GM15510 (cell line): Measurements from ENCODE around the gene IRX4.

Experiments used
- POLR2A ChIP-seq: IDR thresholded peaks from 3 replicates; pipeline ENCODE4 v1.6.1; 2011; ENCODE audit warnings: borderline replicate concordance; ENCODE audit not compliant: insufficient read length; ENCODE audit errors: extremely low read depth

The IRX4 gene

DNA sequence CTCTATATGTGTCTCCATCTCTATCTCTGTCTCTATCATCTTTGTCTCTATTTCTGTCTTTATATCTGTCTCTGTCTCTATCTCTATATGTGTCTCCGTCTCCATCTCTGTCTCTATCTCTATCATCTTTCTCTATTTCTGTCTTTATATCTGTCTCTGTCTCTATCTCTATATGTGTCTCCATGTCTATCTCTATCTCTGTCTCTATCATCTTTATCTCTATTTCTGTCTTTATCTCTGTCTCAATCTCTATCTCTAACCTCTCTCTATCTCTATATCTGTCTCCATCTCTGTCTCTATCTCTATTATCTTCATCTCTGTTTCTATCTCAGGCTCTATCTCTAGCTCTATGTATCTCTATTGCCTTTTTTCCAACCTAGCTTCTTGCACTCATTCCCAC is 37.0 kb downstream of the IRX4 start:
- no peak for TF ChIP-seq POLR2A

DNA sequence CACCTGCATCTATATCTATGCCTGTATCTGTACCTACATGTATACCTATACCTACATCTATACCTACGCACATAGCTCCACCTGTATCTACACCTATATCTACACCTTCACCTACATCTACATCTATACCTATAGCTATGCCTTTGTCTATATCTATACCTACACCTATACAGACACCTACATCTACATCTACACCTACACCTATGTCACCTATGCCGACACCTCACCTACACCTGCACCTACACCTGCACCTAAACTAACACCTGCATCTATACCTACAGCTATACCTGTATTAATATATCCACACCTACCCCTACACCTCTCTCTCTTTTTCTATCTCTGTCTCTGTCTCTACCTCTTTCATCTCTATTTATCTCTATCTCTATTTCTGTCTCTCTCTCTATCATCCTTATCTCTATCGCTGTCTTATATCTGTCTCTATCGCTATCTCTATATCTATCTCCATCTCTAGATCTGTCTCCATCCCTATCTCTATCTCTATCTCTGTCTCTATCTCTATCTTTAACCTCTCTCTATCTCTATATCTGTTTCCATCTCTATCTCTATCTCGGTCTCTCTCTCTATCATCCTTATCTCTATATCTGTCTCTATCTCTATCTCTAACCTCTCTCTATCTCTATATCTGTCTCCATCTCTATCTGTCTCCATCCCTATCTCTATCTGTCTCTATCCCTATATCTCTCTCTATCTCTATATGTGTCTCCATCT is 37.9 kb downstream of the IRX4 start:
- TF ChIP-seq POLR2A: no peak

DNA sequence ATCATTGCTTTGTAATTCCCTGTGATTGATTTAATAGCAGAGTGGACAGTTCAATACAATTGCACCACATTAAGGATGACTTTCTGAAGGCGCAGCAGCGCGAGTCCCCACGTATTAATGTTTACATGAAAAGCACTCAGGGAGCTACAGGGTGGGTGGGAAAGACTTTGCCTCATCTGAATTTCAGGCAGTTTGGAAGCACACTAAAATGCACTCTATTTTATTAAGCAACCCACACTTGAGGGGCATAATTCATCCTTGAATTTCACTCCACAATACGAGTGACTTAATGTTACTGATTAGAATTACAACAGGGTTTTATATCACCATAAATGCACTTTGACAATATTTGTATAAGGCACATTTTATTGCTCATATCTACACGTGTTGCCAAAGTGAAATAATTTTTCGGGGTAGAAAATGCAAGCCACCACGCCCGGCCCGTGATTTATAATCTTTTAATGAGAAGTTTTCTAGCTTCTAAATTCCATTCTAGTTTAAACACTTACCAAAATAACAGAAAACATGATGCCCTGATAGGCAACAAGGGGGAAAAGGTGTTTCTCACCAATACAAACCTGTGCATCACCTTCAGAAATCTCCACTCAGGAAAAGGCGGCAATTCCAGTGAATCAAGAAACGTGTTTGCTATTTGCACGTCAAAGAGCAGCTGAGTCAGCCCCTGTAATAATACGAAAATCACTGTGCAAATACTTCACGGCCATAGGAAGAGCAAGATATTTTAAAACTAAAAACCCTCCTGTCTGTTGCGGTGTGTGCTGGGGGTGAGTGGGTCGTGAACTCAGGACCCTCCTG is 40.5 kb downstream of the IRX4 start:
- TF ChIP-seq POLR2A: no peak

DNA sequence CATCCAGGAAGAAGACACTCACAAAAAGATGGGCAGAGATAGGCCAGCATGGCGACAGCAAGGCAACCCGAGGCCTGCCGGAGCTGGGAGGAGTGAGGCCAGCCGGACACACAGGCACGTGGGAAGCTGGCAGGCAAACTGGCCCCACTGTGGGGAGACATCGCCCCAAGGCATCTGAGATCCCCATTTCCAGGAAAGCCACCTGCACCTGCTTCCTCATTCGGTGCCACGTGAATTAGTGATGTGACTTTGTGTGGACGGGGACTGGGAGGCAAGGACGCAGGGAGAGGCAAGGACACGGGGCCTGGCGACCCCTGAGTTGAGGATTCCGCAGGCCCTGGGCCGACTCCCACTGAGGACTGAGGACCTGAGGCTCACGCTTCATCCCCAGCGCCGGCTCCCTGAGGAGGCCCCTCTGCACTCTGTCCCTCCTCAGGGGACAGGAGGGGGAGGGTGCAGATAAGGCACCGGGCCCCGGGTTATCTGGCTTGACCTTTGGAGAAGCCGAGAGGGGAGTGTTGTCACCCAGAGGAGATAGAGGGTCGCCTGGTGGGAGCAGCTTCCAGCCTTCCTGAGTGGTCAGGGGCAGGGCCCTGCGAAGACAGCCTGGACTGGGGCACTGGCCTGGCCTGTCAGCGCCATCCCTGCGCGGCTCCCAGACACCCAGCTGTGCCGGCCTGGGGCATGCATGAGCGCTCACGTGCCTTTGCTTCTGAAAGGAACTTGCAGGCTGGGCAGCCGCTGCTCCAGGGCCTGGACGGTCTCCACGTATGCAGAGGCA is 41.8 kb downstream of the IRX4 start:
- no peak for TF ChIP-seq POLR2A

DNA sequence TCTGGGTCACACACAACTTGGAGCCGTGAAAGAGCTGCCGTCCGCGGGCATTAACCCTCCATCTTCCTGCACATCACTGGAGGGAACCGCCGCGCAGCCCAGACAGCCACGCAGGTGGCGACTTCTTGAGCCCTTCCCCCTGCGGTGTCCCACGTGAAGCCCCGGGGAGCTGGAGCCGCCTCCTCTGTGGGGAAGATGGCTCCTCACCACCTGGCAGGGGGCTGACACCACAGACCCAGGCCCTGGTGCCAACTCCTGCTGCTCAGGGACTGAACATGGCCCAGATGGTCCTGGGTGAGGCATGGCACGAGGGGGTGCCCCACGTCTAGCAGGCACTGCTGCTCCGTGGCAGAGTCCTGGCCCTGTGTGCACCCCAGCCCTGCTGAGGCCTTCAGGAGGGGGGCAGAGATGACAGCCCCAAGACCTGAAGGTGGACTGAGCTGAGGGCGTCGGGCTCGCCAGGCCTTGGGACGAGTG is 42.6 kb downstream of the IRX4 start:
- no peak for TF ChIP-seq POLR2A

DNA sequence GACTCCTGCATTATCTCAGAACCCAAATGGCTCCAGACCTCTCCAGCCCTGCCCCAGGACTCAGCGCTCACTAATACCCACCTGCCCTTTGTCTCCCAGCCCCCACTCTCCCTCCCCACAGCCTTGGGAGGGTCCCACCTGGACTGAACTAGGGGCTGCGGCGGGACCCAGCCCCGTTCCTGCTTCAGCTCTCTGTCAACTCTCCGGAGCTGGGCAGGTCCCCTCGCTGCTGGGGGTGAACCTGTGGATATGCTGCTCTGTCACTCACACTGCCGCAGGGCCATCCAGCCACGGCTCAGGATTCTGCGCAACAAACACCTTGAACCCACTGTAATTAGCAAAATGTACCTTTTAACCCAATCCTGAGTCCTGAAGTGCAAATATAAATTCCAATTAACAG is 44.7 kb downstream of the IRX4 start:
- no peak for TF ChIP-seq POLR2A

DNA sequence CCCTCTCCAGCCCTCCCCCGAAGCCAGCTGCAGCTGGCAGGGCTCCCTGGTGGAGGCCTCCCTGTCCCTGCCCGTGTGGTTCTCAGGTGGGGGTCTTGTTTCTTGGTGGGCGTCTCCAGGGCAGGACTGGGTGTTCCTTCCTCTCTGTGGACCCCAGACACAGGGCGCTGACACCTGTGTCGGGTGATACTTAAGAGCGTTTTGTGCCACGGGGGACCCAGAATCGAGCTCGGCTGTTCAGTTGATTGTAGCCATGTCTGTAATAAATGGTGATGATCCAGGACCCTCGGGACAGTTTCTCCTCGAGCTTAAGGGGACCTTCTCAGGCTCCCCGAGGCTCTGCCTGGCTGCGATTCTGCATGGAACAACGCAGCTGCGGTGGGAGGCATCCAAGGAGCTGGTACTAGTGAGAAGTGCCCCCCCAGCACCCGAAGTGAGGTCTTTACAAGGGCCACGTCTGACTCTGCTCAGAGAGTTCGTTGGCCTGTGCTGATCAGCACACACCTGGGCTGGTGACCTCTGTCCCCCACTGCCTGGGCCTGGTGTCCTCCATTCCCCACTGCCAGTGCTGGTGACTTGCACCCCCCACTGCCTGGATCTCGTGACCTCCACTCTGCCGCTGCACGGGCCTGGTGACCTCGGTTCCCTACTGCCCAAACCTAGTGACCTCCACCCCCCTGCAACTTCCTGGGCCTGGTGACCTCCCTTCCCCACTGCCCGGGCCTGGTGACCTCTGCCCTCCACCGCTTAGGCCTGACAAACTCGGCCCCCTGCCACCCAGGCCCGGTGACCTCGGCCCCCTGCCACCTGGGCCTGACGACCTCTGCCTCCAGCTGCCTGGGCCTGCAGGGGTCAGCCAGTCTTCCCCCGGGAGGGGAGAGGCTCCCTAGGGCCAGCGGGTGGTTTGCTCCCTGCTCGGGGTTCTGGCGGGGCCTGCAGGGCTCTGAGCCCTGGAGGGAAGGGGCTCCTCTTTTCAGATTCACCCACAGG is 45.5 kb downstream of the IRX4 start:
- no peak for TF ChIP-seq POLR2A

DNA sequence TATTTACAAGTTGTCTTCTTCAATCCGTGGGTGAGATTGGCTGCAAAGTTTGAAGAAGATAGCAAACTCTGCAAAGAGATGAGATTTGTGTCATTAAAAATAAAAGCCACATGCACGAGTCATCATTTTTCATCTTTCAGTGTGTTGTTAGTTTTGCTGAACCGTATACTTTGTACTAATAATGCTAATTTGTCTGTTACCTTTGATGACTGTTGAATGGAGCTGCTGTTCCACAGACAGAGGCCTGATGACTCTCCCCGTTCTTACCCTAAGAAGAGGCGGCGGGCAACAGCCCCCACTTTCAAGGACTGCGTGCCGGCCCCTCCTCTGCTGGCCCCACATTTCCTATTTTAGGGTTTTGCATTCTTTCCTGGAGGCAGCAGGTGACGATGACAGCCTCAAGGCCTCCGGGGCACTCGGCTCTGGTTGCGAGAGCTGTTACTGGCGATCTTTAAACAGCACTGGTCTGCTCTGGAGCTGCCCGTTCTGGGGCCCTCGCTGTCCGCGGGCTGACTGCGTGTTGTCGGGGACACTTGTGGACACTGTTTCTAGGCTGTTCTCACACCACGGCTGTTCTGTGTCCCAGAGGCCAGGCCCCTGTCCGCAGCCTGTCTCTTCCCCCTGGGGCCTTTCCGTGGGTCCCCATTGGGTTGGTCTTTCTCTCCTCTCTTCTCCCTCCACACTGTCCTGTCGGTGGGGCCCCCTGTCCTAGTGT is 46.4 kb downstream of the IRX4 start:
- no peak for TF ChIP-seq POLR2A

DNA sequence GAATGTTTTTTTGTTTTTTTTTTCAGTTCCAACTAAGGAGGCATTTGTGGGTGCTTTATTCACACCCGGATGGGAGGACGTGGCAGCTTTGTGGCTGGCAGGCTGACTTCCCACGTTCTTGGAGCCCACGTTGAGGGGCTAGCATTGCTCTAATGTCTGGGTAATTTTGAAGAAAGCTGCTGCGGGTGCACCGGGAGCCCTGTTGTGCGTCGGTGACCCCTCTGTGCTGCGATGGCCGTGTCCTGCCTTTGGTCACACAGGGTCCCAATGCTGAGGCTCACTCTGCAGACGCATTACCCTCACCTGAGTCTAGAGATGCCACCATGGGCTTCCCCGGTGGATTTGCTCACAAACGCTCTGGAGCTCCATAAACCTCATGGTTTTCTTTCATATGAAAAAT is 47.3 kb downstream of the IRX4 start:
- TF ChIP-seq POLR2A: no peak

DNA sequence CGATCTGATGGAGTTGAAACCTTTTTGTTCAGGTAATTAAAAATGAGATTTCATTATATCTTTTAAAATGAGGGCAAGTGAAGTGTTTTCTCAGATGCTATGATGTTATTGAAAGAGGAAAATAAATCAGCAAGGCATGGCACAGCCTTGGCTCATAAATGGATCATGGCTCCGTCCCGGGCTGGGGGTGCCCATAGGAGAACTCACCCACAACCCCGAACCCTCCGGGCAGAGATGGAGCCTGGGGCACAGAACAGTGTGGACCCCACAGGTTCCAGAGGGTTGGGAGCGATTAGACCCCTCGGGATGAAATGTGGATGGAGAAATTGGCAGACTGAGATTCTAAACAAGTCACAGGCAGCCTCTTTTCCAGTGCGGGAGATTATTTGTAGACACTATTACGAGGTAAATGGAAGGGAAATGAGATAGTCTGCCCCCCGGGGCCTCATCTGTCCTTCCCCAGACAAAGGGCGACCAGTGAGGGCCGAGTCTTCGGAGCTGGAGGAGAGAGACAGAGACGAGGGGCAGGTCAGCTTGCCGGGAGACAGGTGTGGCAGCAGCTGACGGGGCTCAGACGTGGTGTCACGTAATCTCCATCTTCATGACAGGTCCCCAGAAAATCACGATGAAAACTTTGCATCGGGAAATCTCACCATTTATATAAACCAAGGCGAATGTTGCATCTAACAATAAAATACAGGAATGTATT is 47.9 kb downstream of the IRX4 start:
- no peak for TF ChIP-seq POLR2A

DNA sequence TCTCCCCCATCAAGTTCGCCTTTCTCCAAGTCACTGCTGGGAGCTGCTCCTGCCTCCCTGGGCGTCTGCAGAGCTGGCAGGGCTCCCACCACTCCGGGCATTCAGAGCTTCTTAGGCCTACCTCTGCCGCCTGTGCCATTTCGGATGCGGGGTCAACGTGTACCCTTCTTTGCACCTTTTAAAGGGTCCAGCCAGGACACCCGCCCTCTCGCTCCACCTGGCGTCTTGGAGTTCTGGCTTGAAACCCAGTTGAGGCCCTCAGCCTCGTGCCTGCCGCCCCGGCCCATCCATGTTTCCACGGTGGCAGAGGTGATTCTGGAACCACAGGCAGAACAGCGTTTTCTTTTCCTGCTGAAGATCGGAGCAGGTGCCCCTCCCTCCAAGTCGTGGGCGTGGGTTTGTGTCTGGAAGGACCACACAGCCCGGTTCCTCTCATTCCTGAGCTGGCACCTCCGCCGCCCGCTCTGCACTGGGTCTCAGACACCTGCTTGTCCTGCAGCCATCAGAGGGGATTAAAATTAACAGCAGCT is 48.6 kb downstream of the IRX4 start:
- no peak for TF ChIP-seq POLR2A

DNA sequence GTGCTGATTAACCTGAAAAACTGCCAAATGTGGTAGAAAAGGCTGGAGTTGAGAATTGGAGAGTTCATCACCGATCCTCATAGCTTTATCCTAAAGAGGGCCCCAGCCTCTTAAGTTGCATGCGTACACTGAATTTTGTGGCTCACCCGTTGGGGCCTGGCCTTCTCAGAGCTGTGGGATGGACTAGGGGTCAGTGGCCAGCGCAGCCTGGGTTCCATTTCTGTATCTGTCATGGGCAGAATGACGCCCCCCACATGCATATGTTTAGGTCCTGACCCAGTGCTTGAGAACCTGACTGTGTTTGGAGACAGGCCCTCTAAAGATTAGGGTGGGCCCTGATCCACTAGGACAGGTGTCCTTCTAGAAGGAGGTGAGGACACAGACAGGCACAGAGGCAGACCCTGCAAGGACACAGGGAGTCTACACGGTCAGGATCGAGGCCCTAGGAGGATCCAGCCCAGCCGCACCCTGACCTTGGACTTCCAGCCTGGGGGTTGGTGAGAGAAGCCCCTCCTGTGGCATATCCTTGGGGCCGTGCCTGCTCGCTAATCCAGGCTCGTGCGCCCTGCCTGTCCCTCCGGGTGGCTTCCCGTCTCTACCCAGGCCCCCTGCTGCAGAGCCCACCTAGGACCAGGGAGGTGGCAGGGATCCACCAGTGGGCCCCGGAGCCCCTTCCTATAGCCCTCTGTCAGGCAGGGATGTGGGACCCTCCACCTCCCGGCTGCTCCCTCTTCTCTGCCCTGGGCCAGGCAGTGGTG is 49.3 kb downstream of the IRX4 start:
- no peak for TF ChIP-seq POLR2A

DNA sequence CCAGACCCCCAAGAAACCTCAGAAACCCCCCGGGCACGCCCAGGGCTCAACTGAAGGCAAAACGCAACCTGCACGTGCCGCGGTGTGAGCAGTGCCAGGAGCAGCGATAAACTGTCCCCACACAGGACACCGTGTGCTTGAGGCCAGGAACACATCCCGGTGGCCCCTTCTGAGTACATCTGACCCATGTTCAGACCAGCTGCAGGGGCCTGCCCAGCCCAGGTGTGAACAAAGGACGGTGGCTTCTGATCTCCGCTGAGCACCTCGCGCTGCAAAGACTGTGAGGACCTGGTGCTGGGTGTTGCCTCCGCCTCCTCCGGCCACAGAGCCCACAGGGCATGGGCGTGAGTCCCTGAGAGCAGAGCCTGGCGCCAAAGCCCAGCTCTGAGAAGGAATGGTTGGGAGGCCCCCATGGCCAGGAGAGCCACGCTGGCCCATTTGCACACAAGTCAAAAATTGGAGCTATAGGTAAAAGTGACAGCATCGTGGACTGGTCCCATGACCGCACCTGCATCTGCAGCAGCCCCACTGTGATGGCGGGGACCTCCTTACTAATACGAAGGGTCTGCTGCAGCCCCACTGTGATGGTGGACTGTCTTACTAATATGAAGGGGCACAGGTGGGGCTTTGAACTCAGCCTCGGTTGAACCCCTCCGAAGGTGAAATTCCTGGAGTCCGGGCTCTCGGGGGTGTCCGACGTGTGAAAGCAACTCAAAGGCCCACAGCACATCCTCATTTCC is 50.0 kb downstream of the IRX4 start:
- no peak for TF ChIP-seq POLR2A
